Neural cell (in vitro differentiated cells): ENCODE results near the gene OR4F6. TPM values are rescaled to one million over a fixed set of nuclear protein-coding genes. Genes with fewer than 3 reads are reported as not detected.

Source experiments
- H2AFZ ChIP-seq: fragments of 200-600, 300-800 bp; sonication (generic), shearing (Covaris generic); 2 replicates; pipeline ENCODE4 v1.6.0; 2014; ENCODE audit warnings: low read depth, mild to moderate bottlenecking, antibody characterized with exemption, low read length, moderate library complexity
- H3F3A ChIP-seq: fragments of 200-600 bp; shearing (Covaris generic); 2 replicates; pipeline ENCODE4 v1.6.1; 2016; ENCODE audit warnings: mild to moderate bottlenecking, moderate library complexity, mixed read lengths, antibody characterized with exemption, low read length; ENCODE audit not compliant: insufficient read depth, poor library complexity, severe bottlenecking
- H3K27ac ChIP-seq: fragments of 200-600, 300-800 bp; sonication (generic), shearing (Covaris generic); 2 replicates; pipeline ENCODE4 v1.5.1; 2014; ENCODE audit warnings: mild to moderate bottlenecking, low read length, moderate library complexity
- H3K27me3 ChIP-seq: fragments of 300-800, 200-600 bp; sonication (generic), shearing (Covaris generic); 2 replicates; pipeline ENCODE4 v1.6.0; 2014; ENCODE audit warnings: mild to moderate bottlenecking, low read depth, low read length, moderate library complexity; ENCODE audit not compliant: insufficient read depth
- H3K36me3 ChIP-seq: fragments of 300-800, 200-600 bp; sonication (generic), shearing (Covaris generic); 2 replicates; pipeline ENCODE4 v1.5.1; 2014; ENCODE audit warnings: mild to moderate bottlenecking, antibody characterized with exemption, low read length, moderate library complexity; ENCODE audit not compliant: insufficient read depth
- H3K4me2 ChIP-seq: fragments of 300-800, 200-600 bp; sonication (generic), shearing (Covaris generic); 2 replicates; pipeline ENCODE4 v1.6.0; 2014; ENCODE audit warnings: mild to moderate bottlenecking, low read length
- H3K4me3 ChIP-seq: fragments of 300-800, 200-600 bp; sonication (generic), shearing (Covaris generic); 2 replicates; pipeline ENCODE4 v1.5.1; 2014; ENCODE audit warnings: mild to moderate bottlenecking, low read length, moderate library complexity
- H3K79me2 ChIP-seq: fragments of 200-600 bp; shearing (Covaris generic); replicated peaks from 2 replicates; pipeline ENCODE4 v1.6.0; 2014; ENCODE audit warnings: mild to moderate bottlenecking, low read length, moderate library complexity; ENCODE audit not compliant: insufficient read depth
- H3K9ac ChIP-seq: fragments of 300-800, 200-600 bp; sonication (generic), shearing (Covaris generic); 2 replicates; pipeline ENCODE4 v1.6.1; 2016; ENCODE audit warnings: mild to moderate bottlenecking, low read length, mixed read lengths
- H3K9me2 ChIP-seq: fragments of 200-600 bp; shearing (Covaris generic); 2 replicates; pipeline ENCODE4 v1.6.1; 2016; ENCODE audit warnings: mild to moderate bottlenecking, low read length, mixed read lengths; ENCODE audit not compliant: insufficient read depth
- H3K9me3 ChIP-seq: fragments of 200-600, 300-800 bp; sonication (generic), shearing (Covaris generic); 2 replicates; pipeline ENCODE4 v1.6.1; 2016; ENCODE audit warnings: mild to moderate bottlenecking, mixed run types, low read length, moderate library complexity, mixed read lengths
- H4K20me1 ChIP-seq: fragments of 200-600 bp; shearing (Covaris generic); 2 replicates; pipeline ENCODE4 v1.6.1; 2016; ENCODE audit warnings: mild to moderate bottlenecking, mixed run types; ENCODE audit not compliant: insufficient read depth
- EP300 ChIP-seq: fragments of 450-650 bp; conservative IDR thresholded peaks from 2 replicates; pipeline ENCODE4 v1.6.1; 2014; ENCODE audit warnings: antibody characterized with exemption, mild to moderate bottlenecking, moderate library complexity; ENCODE audit not compliant: poor library complexity, severe bottlenecking
- EZH2 ChIP-seq: fragments of 200-600, 300-800 bp; shearing (Covaris generic), sonication (generic); IDR thresholded peaks from 2 replicates; pipeline ENCODE4 v1.6.1; 2014; ENCODE audit warnings: antibody characterized with exemption, low read length, borderline replicate concordance, mild to moderate bottlenecking; ENCODE audit not compliant: insufficient read depth, poor library complexity, severe bottlenecking
- MXI1 ChIP-seq: fragments of 450-650 bp; conservative IDR thresholded peaks from 2 replicates; pipeline ENCODE4 v1.6.1; 2014; ENCODE audit warnings: antibody characterized with exemption, mild to moderate bottlenecking; ENCODE audit not compliant: poor library complexity, severe bottlenecking
- POLR2AphosphoS5 ChIP-seq: IDR thresholded peaks from 2 replicates; pipeline ENCODE4 v1.6.1; 2012
- RAD21 ChIP-seq: fragments of 450-650 bp; conservative IDR thresholded peaks from 2 replicates; pipeline ENCODE4 v1.6.1; 2014; ENCODE audit warnings: antibody characterized with exemption, mild to moderate bottlenecking, moderate library complexity
- SMC3 ChIP-seq: fragments of 450-650 bp; conservative IDR thresholded peaks from 2 replicates; pipeline ENCODE4 v1.6.1; 2014; ENCODE audit warnings: antibody characterized with exemption, mild to moderate bottlenecking, moderate library complexity; ENCODE audit not compliant: poor library complexity
- TAF1 ChIP-seq: IDR thresholded peaks from 2 replicates; pipeline ENCODE4 v1.6.1; 2012; ENCODE audit warnings: low read depth
- polyA plus RNA-seq: library from polyadenylated mRNA; depleted of rRNA; stranded (reverse); fragments of >200 nt; gene quantifications from 2 replicates; pipeline ENCODE4 v1.2.3, GENCODE V29; 2014
- TF ChIP-seq, protein P1 (sequence below): fragments of 450-650 bp; IDR thresholded peaks from 2 replicates; pipeline ENCODE4 v1.5.1; 2014; ENCODE audit warnings: antibody characterized with exemption, mild to moderate bottlenecking, moderate library complexity; ENCODE audit not compliant: poor library complexity, severe bottlenecking
- TF ChIP-seq, protein P2 (sequence below): IDR thresholded peaks from 2 replicates; pipeline ENCODE4 v1.6.1; 2012; ENCODE audit warnings: borderline replicate concordance

OR4F6 gene
- polyA plus RNA-seq, 1 donor from 2014 or later = not detected

DNA sequence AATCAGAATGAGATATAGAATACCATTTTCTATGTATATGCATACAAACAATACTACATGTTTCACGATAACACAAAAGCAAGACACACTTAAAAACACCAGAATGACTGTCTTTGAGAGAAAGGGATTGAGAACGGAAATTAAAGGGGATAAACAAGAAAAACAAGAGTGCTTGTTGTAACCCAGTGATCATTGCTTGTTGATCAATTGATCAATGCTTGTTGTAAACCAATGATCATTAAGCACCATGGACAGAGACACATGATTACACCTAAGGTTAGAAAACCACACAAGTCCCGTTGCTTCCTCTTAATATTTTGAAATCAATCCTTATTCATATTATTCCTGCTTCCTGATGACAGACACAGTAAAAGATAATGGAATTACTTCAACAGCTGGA, 7.6 kb downstream of the OR4F6 start:
- no peaks in the 10 kb centered on the region for H3K79me2 ChIP-seq

DNA sequence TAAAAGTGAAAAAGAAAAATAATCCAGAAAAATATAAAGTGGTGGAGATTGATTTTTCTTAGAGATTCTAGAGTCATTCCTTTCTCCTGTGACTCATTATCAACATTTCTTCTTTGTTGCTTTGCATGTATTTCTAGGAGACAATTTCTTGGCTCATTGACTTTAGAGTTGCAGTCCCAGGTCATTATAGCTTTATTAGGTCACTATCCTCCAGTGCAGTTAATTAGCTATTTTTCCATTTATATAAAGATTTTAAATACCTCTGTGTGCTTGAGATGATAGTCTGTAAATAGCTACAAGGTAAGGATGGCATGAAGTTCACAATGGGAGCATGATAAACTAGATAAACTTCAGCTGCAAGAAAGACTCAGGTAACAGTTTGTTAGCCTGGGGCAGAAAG, 8.6 kb downstream of the OR4F6 start, which contains the start of gene OR4F15:
TSS of gene OR4F15 (plus strand) at position 301 of the 400 bp plus-strand sequence. CDS start 5,985 bp downstream, outside the sequence.
- Histone ChIP-seq H3K9me2 (no peaks in the 10 kb centered on the region), H3K9me3 (no peaks in the 10 kb centered on the region), H3F3A (no peaks in the 10 kb centered on the region), H3K9ac (no peak within 1 kb of the TSS), H3K27me3 (no peaks in the 10 kb centered on the region), H3K4me2 (no peak within 1 kb of the TSS), H2AFZ (no peak within 1 kb of the TSS), H3K4me3 (no peak within 1 kb of the TSS), H4K20me1 (no peaks in the 10 kb centered on the region), H3K27ac (no peak within 1 kb of the TSS), H3K36me3 (no peaks in the 10 kb centered on the region), H3K79me2 (no peaks in the 10 kb centered on the region)
- TF ChIP-seq, protein P1, sequence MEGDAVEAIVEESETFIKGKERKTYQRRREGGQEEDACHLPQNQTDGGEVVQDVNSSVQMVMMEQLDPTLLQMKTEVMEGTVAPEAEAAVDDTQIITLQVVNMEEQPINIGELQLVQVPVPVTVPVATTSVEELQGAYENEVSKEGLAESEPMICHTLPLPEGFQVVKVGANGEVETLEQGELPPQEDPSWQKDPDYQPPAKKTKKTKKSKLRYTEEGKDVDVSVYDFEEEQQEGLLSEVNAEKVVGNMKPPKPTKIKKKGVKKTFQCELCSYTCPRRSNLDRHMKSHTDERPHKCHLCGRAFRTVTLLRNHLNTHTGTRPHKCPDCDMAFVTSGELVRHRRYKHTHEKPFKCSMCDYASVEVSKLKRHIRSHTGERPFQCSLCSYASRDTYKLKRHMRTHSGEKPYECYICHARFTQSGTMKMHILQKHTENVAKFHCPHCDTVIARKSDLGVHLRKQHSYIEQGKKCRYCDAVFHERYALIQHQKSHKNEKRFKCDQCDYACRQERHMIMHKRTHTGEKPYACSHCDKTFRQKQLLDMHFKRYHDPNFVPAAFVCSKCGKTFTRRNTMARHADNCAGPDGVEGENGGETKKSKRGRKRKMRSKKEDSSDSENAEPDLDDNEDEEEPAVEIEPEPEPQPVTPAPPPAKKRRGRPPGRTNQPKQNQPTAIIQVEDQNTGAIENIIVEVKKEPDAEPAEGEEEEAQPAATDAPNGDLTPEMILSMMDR = no peak

More for the DNA sequence above, 7.6 kb downstream of the OR4F6 start:
- Histone ChIP-seq H3K27me3 (no peaks in the 10 kb centered on the region), H4K20me1 (no peaks in the 10 kb centered on the region), H2AFZ (no peak overlapping the region), H3K9me3 (no peaks in the 10 kb centered on the region), H3K27ac (no peak overlapping the region), H3K36me3 (no peaks in the 10 kb centered on the region), H3K4me3 (no peak overlapping the region), H3F3A (no peaks in the 10 kb centered on the region), H3K4me2 (no peak overlapping the region), H3K9ac (no peak overlapping the region), H3K9me2 (no peaks in the 10 kb centered on the region)
- TF ChIP-seq EZH2 (no peak), POLR2AphosphoS5 (no peak), TAF1 (no peak), RAD21 (no peak), SMC3 (no peak), EP300 (no peak), MXI1 (no peak)
- TF ChIP-seq, protein P1 = no peak
- TF ChIP-seq, protein P2, sequence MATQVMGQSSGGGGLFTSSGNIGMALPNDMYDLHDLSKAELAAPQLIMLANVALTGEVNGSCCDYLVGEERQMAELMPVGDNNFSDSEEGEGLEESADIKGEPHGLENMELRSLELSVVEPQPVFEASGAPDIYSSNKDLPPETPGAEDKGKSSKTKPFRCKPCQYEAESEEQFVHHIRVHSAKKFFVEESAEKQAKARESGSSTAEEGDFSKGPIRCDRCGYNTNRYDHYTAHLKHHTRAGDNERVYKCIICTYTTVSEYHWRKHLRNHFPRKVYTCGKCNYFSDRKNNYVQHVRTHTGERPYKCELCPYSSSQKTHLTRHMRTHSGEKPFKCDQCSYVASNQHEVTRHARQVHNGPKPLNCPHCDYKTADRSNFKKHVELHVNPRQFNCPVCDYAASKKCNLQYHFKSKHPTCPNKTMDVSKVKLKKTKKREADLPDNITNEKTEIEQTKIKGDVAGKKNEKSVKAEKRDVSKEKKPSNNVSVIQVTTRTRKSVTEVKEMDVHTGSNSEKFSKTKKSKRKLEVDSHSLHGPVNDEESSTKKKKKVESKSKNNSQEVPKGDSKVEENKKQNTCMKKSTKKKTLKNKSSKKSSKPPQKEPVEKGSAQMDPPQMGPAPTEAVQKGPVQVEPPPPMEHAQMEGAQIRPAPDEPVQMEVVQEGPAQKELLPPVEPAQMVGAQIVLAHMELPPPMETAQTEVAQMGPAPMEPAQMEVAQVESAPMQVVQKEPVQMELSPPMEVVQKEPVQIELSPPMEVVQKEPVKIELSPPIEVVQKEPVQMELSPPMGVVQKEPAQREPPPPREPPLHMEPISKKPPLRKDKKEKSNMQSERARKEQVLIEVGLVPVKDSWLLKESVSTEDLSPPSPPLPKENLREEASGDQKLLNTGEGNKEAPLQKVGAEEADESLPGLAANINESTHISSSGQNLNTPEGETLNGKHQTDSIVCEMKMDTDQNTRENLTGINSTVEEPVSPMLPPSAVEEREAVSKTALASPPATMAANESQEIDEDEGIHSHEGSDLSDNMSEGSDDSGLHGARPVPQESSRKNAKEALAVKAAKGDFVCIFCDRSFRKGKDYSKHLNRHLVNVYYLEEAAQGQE = no peak
